ENCODE measurements around the gene ZNRF4. TPM values are rescaled to one million over a fixed set of nuclear protein-coding genes. Genes with fewer than 3 reads are reported as not detected.
"Not testable (repeated sequence)": the region's sequence is repeated elsewhere in the genome, so short reads cannot be mapped to it uniquely, and the experiment has no call there.

Gene ZNRF4
- polyA plus RNA-seq (ENCODE audit: insufficient read length in 4 of 4), result not detected

GRCh38 chr19:5455367-5456129 is at the start of gene ZNRF4:
ZNRF4 (plus strand) TSS chr19:5455417; CDS start chr19:5455492, 75 bp downstream.
- no peak for DNase-seq (ENCODE audit: low read depth in 4 of 4, low spot score in 3 of 4)

GRCh38 chr19:5406198-5406597 is 49.0 kb upstream of the ZNRF4 start:
- DNase-seq (ENCODE audit: low read depth in 4 of 4, low spot score in 3 of 4), result not testable (repeated sequence)

GRCh38 chr19:5406816-5407215 is 48.4 kb upstream of the ZNRF4 start:
- no peak for DNase-seq (ENCODE audit: low read depth in 4 of 4, low spot score in 3 of 4)

- no peak for DNase-seq (ENCODE audit: low read depth in 4 of 4, low spot score in 3 of 4)
These were observed 47.9 kb upstream of the ZNRF4 start for GRCh38 chr19:5407356-5407755.

- DNase-seq (ENCODE audit: low read depth in 4 of 4, low spot score in 3 of 4), result no peak
These were observed 37.5 kb upstream of the ZNRF4 start for GRCh38 chr19:5417495-5418436.

GRCh38 chr19:5418677-5419076 is 36.5 kb upstream of the ZNRF4 start:
- no peak for DNase-seq (ENCODE audit: low read depth in 4 of 4, low spot score in 3 of 4)

GRCh38 chr19:5420953-5421352 is 34.3 kb upstream of the ZNRF4 start:
- DNase-seq (ENCODE audit: low read depth in 4 of 4, low spot score in 3 of 4), result no peak

GRCh38 chr19:5423567-5424125 is 31.6 kb upstream of the ZNRF4 start:
- no peak for DNase-seq (ENCODE audit: low read depth in 4 of 4, low spot score in 3 of 4)

GRCh38 chr19:5424192-5424973 is 30.8 kb upstream of the ZNRF4 start:
- no peak for DNase-seq (ENCODE audit: low read depth in 4 of 4, low spot score in 3 of 4)

- DNase-seq (ENCODE audit: low read depth in 4 of 4, low spot score in 3 of 4), result no peak
These were observed 30.0 kb upstream of the ZNRF4 start for GRCh38 chr19:5425260-5425659.

GRCh38 chr19:5430237-5430636 is 25.0 kb upstream of the ZNRF4 start:
- DNase-seq (ENCODE audit: low read depth in 4 of 4, low spot score in 3 of 4), result no peak

- no peak for DNase-seq (ENCODE audit: low read depth in 4 of 4, low spot score in 3 of 4)
These were observed 22.5 kb upstream of the ZNRF4 start for GRCh38 chr19:5432687-5433086.

GRCh38 chr19:5434351-5434917 is 20.8 kb upstream of the ZNRF4 start:
- DNase-seq (ENCODE audit: low read depth in 4 of 4, low spot score in 3 of 4), result no peak

- DNase-seq (ENCODE audit: low read depth in 4 of 4, low spot score in 3 of 4), result no peak
These were observed 20.1 kb upstream of the ZNRF4 start for GRCh38 chr19:5434970-5435641.

- no peak for DNase-seq (ENCODE audit: low read depth in 4 of 4, low spot score in 3 of 4)
These were observed 19.6 kb upstream of the ZNRF4 start for GRCh38 chr19:5435642-5436017.

GRCh38 chr19:5436106-5436947 is 18.9 kb upstream of the ZNRF4 start:
- peak; percentile 28 to 47 (median 38) for DNase-seq (ENCODE audit: low read depth in 4 of 4, low spot score in 3 of 4)

GRCh38 chr19:5436948-5437306 is 18.3 kb upstream of the ZNRF4 start:
- DNase-seq (ENCODE audit: low read depth in 4 of 4, low spot score in 3 of 4), result no peak

GRCh38 chr19:5438756-5439155 is 16.5 kb upstream of the ZNRF4 start:
- DNase-seq (ENCODE audit: low read depth in 4 of 4, low spot score in 3 of 4), result not testable (repeated sequence)

GRCh38 chr19:5439452-5439851 is 15.8 kb upstream of the ZNRF4 start:
- DNase-seq (ENCODE audit: low read depth in 4 of 4, low spot score in 3 of 4), result no peak
